Activated T-cell treated with anti-CD3 and anti-CD28 coated beads for 24 hours (primary cell): ENCODE measurements around the gene GEMIN4.
"Not testable (repeated sequence)": the region's sequence is repeated elsewhere in the genome, so short reads cannot be mapped to it uniquely, and the experiment has no call there.

Source experiments
- DNase-seq: peaks from one replicate; pipeline ENCODE4 v3.0.0-alpha.2; 2020; ENCODE audit warnings: low read depth

The GEMIN4 gene

DNA sequence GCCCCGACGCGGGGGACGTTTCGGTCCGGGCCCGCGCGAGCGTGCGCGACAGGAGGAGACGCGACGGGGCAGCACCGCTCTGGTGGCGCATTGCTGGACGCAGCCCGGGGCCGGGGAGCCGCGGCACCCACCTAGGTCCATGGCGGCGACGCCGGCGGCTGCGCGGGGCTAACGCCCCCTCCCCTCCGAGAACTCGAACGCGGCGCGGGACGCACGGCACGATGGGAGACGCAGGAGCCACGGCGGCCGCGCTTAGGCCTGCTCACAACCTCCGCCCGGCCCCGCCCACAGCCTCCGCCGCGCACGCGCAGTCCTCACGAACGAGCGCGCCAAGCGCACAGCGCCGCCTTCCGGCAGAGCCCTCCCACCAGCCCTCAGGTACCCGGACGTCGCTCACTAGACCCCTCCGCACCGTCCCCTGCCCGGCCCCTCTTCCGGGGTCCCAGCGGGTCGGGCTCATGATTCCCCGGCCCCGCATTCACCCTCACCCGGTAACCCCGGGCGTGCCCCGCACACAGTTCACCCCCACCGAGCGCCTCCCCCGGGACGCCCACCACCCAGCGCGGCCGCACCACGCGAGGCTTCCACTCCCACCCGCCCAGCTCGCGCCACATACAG is at the start of gene GEMIN4:
Gene GEMIN4, minus strand, starts transcription at position 263 of the 618 bp plus-strand sequence. Its CDS starts 122 bp downstream, at position 141.
- DNase-seq, result peak; percentile 97

DNA sequence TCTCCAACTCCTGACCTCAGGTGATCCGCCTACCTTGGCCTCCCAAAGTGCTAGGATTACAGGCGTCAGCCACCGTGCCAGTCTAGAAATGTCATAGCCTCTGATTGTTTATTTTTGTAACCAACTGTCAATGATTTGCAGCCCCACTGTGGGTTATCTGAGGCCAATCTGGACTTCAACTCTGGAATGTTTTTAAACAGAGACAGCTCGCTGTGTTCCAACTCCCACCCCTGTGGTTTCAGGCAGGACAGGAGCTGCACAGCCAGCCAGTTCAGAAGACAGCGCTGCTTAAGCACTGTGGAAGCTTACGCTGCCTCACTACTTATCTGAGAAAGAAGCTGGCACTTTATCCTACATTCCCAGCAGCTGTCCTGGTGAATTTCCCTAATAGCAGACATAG is 49.6 kb upstream of the GEMIN4 start:
- DNase-seq, result no peak

DNA sequence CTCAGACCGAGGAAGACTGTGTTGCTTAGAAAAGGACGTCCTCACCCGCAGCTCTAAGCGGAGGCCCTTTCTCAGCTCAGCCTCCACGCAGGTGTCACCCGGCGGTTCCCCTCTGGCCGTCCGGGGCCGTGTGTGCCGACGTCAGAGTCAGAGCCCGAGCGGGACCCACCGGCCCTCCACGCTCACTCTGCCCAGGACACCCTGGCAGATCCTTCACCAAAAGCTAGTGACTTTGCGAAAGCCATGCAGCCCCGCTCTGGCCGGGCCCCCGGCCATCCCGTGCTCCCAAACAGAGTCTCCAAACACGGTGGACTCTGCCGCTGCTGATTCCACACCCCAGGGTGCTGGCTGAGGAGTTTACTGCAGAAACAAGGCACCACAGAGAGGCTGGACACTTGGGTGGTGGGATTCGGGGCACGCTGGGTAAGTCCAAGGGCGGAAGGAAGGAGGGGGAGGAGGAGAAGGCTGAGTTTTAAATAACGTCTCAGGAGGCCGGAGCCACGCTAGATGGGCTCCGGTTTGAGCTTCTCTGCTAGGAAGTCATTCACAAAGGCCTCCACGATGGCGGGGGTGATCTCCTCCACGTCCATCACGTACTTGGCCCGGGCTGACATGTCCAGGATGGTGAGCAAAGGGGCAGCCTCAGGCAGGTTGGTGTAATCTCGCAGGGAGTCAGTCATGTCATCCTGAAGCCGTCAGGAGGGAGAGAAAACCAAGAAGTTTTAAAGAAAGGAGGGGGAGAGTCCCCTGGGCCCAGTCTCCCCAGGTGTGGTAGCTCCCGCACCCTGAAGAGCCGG is 48.6 kb upstream of the GEMIN4 start:
- DNase-seq, result no peak

DNA sequence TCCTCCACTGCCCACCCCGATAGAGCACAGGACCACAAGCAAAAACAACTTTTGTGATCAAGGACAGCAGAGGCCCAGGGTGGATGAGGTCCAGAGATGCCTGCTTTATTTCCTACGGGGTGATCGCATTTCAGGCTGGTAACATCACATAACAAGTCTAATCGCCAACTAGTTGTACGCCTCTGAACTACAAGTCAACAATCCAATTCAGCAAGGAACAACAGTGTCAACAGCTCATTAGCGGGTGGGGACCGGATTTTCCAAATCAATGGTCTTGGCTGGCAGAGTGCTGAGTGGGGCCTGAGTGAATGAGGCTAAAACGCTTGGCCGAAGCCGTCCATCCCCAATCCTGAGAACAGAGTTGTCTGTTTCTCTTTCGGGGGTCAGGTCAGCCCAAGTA is 47.2 kb upstream of the GEMIN4 start:
- DNase-seq, result no peak

DNA sequence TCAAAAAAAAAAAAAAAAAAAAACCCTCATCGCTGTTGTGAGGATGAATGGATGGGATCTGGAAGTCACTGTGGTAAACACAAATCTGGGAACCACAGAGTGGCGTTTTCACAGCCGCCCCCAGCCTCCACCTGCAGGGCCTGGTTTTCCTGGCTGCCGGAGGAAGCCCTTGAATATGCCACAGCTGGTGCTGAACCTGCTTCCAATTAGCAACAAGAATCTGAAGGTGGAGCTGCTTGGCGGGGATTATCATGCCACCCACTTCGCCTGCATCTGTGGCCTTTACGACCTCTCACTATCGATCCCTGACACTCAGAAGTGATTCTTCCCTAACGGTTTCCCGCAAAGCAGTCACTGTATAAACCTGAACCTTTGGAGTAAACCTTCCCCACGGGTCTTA is 46.2 kb upstream of the GEMIN4 start:
- DNase-seq, result no peak

DNA sequence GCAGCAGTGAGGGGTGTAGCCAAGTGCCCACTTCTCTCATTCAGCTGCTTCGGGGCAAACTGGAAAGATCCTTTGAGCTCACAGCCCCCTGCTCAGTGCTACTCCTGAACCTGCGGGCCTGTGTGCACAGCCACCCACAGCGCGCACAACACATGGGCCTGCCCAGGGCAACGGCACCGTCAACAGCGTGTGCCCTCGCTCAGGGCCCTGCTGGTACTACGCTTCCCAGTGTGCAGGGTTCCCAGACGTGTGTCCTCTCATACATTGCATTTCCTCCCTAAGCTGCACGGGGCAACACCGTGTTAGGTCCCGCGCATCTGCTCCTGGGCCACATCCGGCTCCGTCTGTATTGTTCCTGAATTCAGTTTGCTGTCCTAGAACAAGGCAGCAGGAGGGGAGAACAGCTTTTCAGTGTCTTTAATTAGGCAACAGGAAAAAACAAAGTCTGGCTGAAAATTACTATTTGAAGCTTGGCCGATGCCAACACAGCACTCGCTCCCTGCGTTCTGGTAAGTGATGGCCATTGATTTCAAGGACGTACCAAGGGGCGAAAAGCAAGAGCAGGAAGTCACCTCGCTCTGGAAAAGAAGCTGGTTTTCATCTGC is 45.3 kb upstream of the GEMIN4 start:
- DNase-seq, result no peak

DNA sequence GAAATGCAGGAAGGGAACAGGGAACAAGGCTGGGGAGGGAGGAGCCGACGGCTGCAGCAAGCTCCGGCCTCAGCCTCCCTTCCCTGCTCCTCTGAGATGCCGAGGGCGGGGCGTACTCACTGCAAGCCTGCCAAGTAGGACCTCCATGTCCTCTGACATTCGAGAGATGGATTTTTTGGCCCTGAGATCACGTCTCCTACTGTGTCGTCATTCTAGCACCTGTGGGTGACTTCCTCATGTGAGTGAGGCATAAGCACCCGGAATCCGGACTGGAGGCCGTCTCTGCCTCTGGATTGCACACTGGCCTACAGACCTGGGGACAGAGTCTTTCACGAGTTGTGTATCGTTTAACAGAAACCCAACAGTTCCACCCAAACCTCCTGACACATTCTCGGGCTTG is 44.5 kb upstream of the GEMIN4 start:
- no peak for DNase-seq

DNA sequence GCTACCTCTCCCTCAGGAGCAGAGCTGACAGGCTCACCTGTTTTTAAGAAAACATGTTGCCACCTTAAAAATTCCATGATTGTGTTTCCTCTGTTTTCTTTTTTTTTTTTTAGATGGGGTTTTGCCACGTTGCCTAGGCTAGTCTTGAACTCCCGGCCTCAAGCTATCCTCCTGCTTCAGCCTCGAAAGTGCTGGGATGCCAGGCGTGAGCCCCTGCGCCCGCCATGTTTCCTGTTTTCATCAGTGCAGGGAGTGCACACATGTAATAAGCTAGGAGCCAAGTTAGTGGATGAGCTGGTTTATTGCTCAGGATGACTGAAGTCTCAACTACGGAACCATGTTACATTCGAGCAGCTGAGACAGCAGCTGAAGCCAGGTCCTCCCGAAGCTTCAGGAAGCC is 43.7 kb upstream of the GEMIN4 start:
- DNase-seq, result no peak

DNA sequence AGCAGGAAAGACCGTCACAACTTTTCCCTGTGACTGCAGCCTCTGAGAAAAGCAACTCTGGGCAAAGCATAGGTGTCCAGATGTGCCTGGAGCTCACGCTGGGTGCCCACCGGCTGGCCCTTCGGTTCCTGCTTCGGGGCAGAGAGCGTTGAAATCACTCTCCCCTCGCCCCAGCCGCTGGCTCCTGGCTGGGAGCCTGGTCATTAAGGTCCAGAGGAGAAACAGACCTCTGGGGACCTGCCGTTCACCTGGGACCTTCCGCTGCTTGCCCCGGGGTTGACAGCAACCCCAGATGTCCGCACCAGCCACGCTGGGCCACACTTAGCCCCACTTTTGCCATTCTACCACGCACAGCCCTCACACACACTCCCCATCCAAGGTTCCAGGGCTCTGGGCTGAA is 43.2 kb upstream of the GEMIN4 start:
- DNase-seq, result no peak

DNA sequence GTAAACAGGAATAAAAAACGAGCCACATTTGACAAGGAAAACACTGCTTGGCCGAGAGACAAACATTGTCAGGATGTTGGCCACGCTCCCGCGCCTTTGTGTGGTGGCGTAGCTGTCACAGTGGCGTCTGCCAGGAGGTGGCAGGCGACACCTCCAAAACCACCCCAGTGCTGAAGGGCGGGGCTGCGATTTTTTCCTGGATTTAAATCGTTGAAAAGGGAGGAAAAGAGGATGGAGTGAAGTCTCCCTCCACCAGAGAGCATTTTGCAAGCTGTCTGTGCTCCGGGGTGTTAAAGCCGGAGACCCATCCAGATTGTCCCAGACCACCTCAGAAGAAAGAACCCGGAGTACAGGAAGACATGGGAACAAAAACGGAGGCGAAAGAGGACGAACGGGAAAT is 42.8 kb upstream of the GEMIN4 start:
- DNase-seq, result peak; percentile 19

DNA sequence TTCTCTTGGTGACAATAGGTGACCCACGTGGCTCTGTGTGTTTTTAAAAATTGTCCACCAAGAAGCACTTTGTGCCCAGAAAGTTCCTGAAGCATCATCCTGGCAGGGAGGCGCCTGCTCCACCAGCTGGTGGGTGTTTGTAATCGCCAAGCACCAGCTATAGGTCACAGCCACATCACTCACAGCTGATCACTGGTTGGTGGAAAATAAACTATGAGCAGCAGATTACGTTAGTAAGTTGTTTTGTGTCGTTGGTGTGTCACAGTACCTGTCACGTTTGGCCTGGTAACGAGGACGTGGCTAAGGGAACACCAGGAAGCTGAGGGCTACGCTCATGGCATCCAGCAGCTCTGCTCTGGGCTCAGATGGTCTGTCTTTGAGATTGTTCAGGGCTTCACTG is 40.2 kb upstream of the GEMIN4 start:
- DNase-seq, result no peak

DNA sequence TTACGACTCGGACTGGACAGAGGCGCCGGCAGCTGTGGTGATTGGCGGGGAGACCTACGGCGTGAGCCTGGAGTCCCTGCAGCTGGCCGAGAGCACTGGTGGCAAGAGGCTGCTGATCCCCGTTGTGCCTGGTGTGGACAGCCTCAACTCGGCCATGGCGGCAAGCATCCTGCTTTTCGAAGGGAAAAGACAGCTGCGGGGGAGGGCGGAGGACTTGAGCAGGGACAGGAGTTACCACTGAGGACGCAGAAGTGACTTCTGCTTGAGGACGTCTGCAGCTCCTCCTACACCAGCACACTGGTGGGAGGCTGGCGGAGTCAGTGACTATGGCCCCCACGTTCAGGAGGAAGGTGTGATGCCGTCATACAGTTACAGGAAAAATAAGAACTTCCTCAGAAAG is 39.8 kb upstream of the GEMIN4 start:
- DNase-seq, result no peak

DNA sequence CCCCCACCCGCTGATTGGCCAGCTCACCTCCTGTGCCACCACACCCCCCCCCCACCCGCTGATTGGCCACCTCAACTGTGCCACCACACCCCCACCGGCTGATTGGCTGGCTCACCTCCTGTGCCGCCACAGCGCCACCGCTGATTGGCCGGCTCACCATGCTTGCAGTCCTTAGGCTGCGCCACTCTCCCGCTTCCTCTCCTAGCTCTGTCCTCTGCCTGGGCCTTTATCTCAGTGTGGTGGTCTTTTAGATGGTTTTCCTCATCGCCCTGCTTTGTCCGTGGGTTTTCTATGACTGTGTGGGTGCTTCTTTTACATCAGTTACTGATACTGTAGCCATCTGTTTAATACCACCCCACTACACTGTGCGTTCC is 38.8 kb upstream of the GEMIN4 start:
- DNase-seq, result not testable (repeated sequence)

DNA sequence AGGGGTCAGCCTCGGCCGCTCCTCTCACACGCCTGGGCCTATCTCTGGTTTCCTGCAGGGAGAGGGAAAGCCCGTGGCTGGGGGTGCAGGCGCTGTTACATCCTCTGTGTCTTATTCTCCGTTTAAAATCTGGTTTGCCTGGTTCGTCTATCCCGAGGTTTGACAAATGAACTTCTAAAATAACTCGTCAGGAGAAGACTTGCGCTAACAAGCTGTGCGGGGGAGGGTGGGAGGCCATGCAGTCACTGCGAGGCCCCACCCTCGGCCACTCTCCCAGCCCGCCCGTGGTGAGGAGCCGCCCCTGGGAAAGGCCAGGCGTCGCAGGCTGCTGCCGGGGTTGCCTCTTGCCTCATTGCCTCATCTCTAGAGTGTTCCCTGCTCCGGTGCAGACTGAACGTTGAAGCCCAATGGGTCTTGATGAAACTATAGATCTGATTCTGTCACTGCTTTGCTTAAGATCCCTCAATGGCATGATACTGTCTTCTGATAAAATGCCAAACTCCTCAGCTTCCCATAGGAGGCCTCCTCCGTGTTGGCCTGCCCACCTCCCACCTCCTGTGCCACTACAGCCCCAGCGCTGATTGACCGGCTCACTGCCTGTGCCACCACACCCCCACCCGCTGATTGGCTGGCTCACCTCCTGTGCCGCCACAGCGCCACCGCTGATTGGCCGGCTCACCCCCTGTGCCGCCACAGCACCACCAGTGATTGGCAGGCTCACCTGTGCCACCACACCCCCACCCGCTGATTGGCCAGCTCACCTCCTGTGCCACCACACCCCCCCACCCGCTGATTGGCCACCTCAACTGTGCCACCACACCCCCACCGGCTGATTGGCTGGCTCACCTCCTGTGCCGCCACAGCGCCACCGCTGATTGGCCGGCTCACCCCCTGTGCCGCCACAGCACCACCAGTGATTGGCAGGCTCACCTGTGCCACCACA is 38.1 kb upstream of the GEMIN4 start:
- not testable (repeated sequence) for DNase-seq

DNA sequence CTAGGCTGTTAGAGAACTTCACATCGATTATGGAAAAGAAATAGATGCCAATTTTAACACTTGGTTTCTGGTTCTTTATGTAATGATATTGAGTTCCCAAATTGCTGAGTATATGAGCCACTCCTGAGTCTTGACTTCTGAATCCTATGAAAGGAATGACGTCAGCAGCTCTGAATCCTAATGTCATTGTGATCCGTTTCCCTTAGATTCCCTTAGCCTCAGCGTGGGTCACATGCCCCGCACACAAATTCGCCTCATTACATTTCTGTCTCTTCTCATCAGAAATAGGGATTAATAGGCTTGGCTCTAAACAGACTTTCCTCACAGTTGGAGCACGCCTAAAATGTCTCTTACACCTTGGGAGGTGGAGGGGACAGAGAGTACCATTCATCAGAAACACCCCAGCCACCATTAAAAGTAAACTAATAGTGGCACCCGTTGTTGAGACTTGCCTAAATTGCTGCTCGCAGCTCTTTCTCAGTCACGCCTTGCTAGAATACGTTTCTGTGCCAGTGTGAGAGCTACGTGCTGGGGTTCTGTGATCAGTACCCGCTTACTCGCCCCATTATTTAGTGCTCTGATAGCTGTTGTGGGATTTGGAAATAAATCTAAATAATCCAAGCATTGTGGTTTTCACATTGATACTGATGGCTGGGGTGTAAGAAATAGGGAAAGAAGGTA is 37.2 kb upstream of the GEMIN4 start:
- DNase-seq, result no peak

DNA sequence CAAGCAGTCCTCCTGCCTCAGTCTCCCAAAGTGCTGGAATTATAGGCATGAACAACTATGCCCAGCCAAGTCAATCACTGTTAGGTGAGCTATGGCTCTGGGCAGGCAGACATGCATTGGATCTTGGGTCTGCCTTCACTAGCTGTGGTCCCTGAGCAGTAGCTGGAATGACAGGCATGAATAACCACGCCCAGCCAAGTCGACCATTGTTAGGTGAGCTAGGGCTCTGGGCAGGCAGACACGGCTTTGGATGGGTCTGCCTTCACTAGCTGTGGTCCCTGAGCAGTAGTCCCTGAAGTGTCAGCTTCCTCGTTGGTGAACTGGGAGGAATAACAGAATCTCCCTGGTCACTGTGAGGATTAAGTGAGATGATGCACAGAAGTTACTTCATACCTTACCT is 36.5 kb upstream of the GEMIN4 start:
- DNase-seq, result no peak

DNA sequence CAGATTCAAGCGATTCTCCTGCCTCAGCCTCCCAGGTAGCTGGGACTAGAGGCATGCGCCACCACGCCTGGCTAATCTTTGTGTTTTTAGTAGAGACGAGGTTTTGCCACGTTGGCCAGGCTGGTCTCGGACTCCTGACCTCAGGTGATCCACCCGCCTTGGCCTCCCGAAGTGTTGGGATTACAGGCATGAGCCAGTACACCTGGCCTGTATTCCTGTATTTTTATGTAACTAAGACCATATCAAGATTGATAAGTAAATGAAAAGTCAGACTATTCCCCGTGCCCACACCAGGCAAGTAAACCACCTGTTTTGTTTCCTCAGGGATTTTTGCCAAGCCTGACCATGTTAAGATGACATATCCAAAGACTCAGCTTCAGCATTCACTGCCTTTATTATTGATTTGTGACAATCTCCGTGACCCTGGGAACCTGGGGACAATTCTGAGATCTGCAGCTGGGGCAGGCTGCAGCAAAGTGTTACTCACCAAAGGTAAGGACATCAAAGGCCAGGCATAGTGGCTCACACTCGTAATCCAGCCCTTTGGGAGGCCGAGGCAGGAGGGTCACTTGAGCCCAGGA is 35.7 kb upstream of the GEMIN4 start:
- no peak for DNase-seq

DNA sequence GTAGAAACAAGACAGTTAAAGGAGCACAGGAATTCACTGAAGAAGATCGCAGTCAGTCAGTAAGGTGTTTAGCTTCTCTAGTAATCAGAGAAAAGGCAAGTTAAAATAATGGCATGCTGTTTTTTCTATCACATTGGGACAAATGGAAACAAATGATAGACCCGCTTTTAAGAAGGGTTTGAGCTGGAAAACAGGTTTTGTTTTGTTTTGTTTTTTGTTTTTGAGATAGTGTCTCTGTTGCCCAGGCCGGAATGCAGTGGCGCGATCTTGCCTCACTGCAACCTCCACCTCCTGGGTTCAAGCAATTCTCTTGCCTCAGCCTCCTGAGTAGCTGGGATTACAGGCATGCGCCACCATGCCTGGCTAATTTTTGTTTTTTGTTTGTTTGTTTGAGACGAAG is 33.8 kb upstream of the GEMIN4 start:
- DNase-seq, result not testable (repeated sequence)

DNA sequence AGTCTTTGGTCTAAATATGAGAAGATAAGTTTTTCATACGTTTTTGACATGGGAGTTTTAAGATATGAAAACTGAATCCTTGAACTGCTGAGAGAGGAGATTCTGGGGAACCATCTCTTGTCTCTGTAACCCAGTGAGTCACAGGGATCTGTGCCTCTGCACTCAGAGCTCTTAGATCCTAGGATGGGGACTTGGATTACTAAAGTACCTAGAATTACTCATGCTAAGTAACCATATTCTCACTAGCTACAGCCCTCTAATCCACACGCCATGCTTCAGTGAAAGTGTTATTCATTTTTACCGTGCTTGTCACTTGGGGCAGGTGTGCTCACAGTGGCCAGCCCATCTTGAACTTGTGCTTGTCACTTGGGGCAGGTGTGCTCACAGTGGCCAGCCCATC is 32.1 kb upstream of the GEMIN4 start:
- no peak for DNase-seq

DNA sequence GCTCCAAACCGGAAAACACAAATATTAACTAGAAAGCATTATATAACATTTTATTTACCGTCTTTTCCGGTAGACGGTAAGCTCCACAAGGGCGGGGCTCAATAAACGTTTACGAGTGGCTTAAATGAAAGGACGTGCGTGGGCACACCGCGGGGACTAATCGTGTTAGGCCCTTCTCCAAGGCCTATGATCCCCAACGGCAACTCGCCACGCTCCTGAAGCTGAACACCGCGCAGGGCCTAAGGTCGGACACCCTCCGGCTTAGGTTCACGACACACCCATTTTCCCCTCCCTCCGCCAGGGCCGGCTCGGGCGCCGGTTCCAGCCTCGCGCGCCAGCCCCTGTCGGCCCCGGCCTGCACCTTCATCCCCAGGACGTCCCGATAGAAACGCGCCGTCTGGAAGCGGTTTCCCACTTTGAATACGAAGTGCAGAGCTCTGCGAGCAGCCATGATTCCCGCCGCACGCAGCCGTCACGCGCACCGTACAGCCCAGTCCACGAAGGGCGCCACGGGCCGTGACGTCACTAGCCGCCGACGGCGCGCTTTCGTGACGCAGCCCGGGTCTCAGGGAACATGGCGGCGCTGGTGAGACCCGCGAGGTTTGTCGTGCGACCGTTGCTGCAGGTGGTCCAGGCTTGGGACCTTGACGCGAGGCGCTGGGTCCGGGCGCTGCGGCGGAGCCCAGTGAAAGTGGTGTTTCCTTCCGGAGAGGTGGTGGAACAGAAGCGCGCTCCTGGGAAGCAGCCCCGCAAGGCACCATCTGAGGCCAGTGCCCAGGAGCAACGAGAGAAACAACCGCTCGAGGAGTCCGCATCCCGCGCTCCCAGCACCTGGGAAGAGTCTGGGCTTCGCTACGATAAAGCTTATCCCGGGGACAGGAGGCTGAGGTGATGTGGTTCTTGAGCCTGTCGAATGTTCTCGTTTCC is 30.0 kb upstream of the GEMIN4 start, which contains the start of the genes GLOD4 and MRM3:
Gene GLOD4, minus strand, starts transcription at position 476 of the 927 bp plus-strand sequence. Its CDS starts 25 bp downstream, at position 451.
Gene MRM3, plus strand, starts transcription at position 549 of the 927 bp plus-strand sequence. Its CDS starts 26 bp downstream, at position 575.
- peak; percentile 93 for DNase-seq
